HG03521 (cell line): ENCODE data around the gene RGS9.
"Not testable (repeated sequence)": the region's sequence is repeated elsewhere in the genome, so short reads cannot be mapped to it uniquely, and the experiment has no call there.

ENCODE experiments used
- ATAC-seq: cut with Tn5 transposase; IDR thresholded peaks from one replicate; pipeline ENCODE4 v1.9.1; 2021; ENCODE audit warnings: mild to moderate bottlenecking, moderate library complexity; ENCODE audit not compliant: unreplicated experiment

RGS9 gene

GRCh38 chr17:65202844-65203571, 65.8 kb downstream of the RGS9 start:
- ATAC-seq: no peak

- ATAC-seq: no peak
Measured at GRCh38 chr17:65204001-65204400, 66.8 kb downstream of the RGS9 start.

- ATAC-seq: no peak
Measured at GRCh38 chr17:65205655-65206054, 68.5 kb downstream of the RGS9 start.

- not testable (repeated sequence) for ATAC-seq
Measured at GRCh38 chr17:65207448-65207847, 70.3 kb downstream of the RGS9 start.

GRCh38 chr17:65208717-65209116, 71.5 kb downstream of the RGS9 start:
- ATAC-seq: no peak

GRCh38 chr17:65218261-65218660, 81.1 kb downstream of the RGS9 start:
- no peak for ATAC-seq

GRCh38 chr17:65219124-65219523, 82.0 kb downstream of the RGS9 start:
- no peak for ATAC-seq

- ATAC-seq: no peak
Measured at GRCh38 chr17:65219707-65220106, 82.5 kb downstream of the RGS9 start.

- ATAC-seq: no peak
Measured at GRCh38 chr17:65220732-65221131, 83.6 kb downstream of the RGS9 start.

- no peak for ATAC-seq
Measured at GRCh38 chr17:65222214-65222738, 85.1 kb downstream of the RGS9 start.

GRCh38 chr17:65225061-65225460, 87.9 kb downstream of the RGS9 start:
- no peak for ATAC-seq

- ATAC-seq: no peak
Measured at GRCh38 chr17:65226227-65226626, 89.1 kb downstream of the RGS9 start.

GRCh38 chr17:65227637-65228036, 90.5 kb downstream of the RGS9 start:
- ATAC-seq: no peak

GRCh38 chr17:65228287-65228686, 91.1 kb downstream of the RGS9 start:
- no peak for ATAC-seq

GRCh38 chr17:65228734-65229620, 91.8 kb downstream of the RGS9 start:
- no peak for ATAC-seq

- no peak for ATAC-seq
Measured at GRCh38 chr17:65229621-65229995, 92.4 kb downstream of the RGS9 start.

GRCh38 chr17:65230040-65230439, 92.9 kb downstream of the RGS9 start:
- ATAC-seq: no peak

- ATAC-seq: no peak
Measured at GRCh38 chr17:65231086-65231485, 93.9 kb downstream of the RGS9 start.

GRCh38 chr17:65231662-65232335, 94.6 kb downstream of the RGS9 start:
- ATAC-seq: no peak

- no peak for ATAC-seq
Measured at GRCh38 chr17:65235284-65235683, 98.1 kb downstream of the RGS9 start.

- no peak for ATAC-seq
Measured at GRCh38 chr17:65236321-65236720, 99.2 kb downstream of the RGS9 start.
